Activated naive CD4-positive, alpha-beta T cell treated with anti-CD3 and anti-CD28 coated beads, Interleukin-2, amount 50 U/mL, for 24 hours (primary cell): ENCODE data around the gene MGAT1.
A peak's percentile ranks its signal among the peaks of the same experiment; 100 is the strongest.
"Not testable (repeated sequence)": the region's sequence is repeated elsewhere in the genome, so short reads cannot be mapped to it uniquely, and the experiment has no call there.

Experiments
- H3K27ac Mint-ChIP-seq: one replicate; pipeline ENCODE4 v1.8.0; 2021; ENCODE audit warnings: mild to moderate bottlenecking, mixed read lengths
- H3K27me3 Mint-ChIP-seq: one replicate; pipeline ENCODE4 v1.8.0; 2021; ENCODE audit warnings: mixed read lengths
- H3K36me3 Mint-ChIP-seq: one replicate; pipeline ENCODE4 v1.8.0; 2021; ENCODE audit warnings: mixed read lengths
- H3K4me1 Mint-ChIP-seq: one replicate; pipeline ENCODE4 v1.8.0; 2021; ENCODE audit warnings: mixed read lengths
- H3K4me3 Mint-ChIP-seq: one replicate; pipeline ENCODE4 v1.8.0; 2021; ENCODE audit warnings: mild to moderate bottlenecking, mixed read lengths
- H3K9me3 Mint-ChIP-seq: one replicate; pipeline ENCODE4 v1.8.0; 2021; ENCODE audit warnings: mixed read lengths

The MGAT1 gene

DNA sequence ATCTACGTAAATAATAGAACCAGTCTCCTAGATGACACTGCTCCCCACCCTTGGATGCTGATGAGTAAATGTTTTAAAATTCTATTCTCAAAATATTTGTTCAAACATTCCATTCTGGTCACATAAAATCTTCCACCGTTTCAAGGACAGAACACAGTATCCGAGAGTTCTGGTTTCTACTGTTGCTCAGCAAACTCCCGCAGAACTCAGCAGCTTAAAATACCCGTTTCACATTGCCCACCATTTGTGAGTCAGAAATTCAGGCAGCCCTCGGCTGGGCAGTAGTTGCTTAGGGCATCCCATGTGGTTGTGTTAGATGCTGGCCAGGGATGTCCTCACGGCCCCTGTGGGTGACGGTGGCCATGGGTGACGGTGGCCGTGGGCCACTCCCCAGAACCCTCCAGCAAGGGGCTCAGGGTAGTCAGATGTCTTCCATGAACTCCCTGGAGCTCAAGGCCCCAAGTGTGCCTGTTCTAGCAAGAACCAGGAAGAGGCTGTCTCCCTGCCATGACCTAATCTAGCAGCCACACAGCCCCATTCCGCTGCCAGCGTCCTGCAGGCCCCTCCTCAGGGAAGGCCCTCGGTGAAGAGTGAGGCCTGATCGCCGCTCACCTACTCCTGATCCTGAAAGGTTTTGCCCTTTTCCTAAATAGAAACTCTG, 17.4 kb downstream of the MGAT1 start:
- Mint-ChIP-seq H3K36me3 (peaks cover under 1% of the 10 kb centered on the region), H3K4me3 (no peak overlapping the region), H3K27ac (no peak overlapping the region), H3K27me3 (no peaks in the 10 kb centered on the region), H3K9me3 (no peaks in the 10 kb centered on the region), H3K4me1 (peaks cover 32% of the 10 kb centered on the region)

- H3K27ac Mint-ChIP-seq: no peak overlapping the region
- H3K9me3 Mint-ChIP-seq: no peaks in the 10 kb centered on the region
- no peak overlapping the region for H3K4me3 Mint-ChIP-seq
- H3K4me1 Mint-ChIP-seq: peaks cover 31% of the 10 kb centered on the region
- H3K36me3 Mint-ChIP-seq: no peaks in the 10 kb centered on the region
- no peaks in the 10 kb centered on the region for H3K27me3 Mint-ChIP-seq
These were observed 18.0 kb downstream of the MGAT1 start for GRCh38 chr5:180784497-180785097.

DNA sequence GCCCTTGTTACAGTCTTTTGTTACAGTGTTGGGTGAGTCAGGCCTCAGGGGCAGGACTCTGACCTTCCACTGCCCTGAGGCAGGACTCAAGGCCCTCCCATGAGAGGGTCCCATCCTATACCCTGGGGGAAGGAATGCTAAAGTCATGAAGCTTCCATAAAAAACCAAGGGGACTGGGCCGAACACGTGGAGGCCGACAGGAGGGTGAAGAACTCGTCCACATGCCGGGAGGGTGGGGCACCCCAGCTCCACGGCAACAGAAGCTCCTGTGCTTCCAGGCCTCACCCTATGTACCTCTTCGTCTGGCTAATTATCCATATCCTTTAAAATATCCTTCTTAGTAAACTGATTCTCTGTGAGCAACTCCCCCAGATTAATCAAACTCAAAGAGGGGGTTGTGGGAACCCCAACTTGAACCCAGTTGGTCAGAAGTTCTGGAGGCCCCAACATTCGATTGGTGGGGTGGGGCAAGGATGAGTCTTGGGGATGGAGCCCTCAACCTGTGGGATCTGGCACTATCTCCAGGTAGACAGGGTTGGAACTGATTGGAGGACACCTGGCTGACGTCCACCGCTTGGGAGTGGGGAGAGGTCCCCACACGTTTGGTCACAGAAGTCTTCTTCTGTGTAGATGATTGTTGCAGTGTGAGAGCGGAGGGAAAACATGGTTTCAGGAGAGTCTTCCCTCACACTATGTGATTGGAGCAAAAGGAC, 19.1 kb downstream of the MGAT1 start:
- H3K27ac Mint-ChIP-seq: peak overlapping the region; percentile 24
- H3K27me3 Mint-ChIP-seq: no peaks in the 10 kb centered on the region
- no peaks in the 10 kb centered on the region for H3K36me3 Mint-ChIP-seq
- H3K4me1 Mint-ChIP-seq: peaks cover 31% of the 10 kb centered on the region
- no peak overlapping the region for H3K4me3 Mint-ChIP-seq
- no peaks in the 10 kb centered on the region for H3K9me3 Mint-ChIP-seq

DNA sequence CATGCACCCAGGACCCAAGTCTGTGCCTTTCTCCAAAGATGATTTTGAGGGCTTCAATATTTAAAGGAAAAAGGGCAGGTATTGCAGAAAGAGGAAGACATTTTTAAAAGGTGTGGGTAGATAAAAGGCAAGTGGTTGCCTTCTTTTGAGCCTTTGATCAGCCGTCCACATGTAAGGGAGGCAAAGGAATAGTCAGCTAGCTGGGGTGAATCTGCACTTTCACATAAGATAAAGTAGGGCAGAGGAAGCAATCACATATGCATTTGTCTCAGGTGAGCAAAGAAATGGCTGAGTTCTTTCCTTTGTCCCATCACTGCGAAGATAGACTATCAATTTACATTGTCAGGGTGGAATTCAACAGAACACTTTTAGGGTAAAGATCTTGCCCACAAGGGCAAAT, 19.9 kb downstream of the MGAT1 start:
- H3K27ac Mint-ChIP-seq: no peak overlapping the region
- no peaks in the 10 kb centered on the region for H3K9me3 Mint-ChIP-seq
- peaks cover 28% of the 10 kb centered on the region for H3K4me1 Mint-ChIP-seq
- no peaks in the 10 kb centered on the region for H3K36me3 Mint-ChIP-seq
- no peak overlapping the region for H3K4me3 Mint-ChIP-seq
- H3K27me3 Mint-ChIP-seq: no peaks in the 10 kb centered on the region

DNA sequence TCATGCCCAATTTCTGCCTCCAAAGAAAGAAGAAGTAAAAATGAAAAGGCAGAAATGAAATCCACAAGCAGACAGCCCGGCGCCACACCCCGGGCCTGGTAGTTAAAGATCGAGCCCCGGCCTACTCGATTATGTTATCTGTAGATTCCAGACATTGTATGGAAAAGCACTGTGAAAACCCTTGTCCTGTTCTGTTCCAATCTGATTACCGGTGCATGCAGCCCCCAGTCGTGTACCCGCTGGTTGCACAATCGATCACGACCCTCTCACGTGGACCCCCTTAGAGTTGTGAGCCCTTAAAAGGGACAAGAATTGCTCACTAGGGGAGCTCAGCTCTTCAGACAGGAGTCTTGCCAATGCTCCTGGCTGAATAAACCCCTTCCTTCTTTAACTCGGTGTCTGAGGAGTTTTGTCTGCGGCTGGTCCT, 20.7 kb downstream of the MGAT1 start:
- not testable (repeated sequence) for H3K4me3 Mint-ChIP-seq, H3K36me3 Mint-ChIP-seq, H3K9me3 Mint-ChIP-seq, H3K27me3 Mint-ChIP-seq, H3K27ac Mint-ChIP-seq
- H3K4me1 Mint-ChIP-seq: peaks cover 26% of the 10 kb centered on the region

GRCh38 chr5:180779985-180780610, 22.5 kb downstream of the MGAT1 start:
- Mint-ChIP-seq H3K4me3 (no peak overlapping the region), H3K27ac (no peak overlapping the region), H3K4me1 (peaks cover 11% of the 10 kb centered on the region), H3K36me3 (no peaks in the 10 kb centered on the region), H3K9me3 (no peaks in the 10 kb centered on the region), H3K27me3 (peaks cover 3% of the 10 kb centered on the region)

GRCh38 chr5:180777475-180777874, 25.1 kb downstream of the MGAT1 start:
- peaks cover 4% of the 10 kb centered on the region for H3K27me3 Mint-ChIP-seq
- H3K4me1 Mint-ChIP-seq: peaks cover 2% of the 10 kb centered on the region
- no peak overlapping the region for H3K4me3 Mint-ChIP-seq
- no peak overlapping the region for H3K27ac Mint-ChIP-seq
- no peaks in the 10 kb centered on the region for H3K9me3 Mint-ChIP-seq
- H3K36me3 Mint-ChIP-seq: peaks cover 2% of the 10 kb centered on the region

GRCh38 chr5:180776376-180776775, 26.2 kb downstream of the MGAT1 start:
- H3K4me1 Mint-ChIP-seq: no peaks in the 10 kb centered on the region
- peaks cover 5% of the 10 kb centered on the region for H3K9me3 Mint-ChIP-seq
- no peak overlapping the region for H3K4me3 Mint-ChIP-seq
- H3K27me3 Mint-ChIP-seq: peaks cover 4% of the 10 kb centered on the region
- H3K27ac Mint-ChIP-seq: no peak overlapping the region
- peaks cover 2% of the 10 kb centered on the region for H3K36me3 Mint-ChIP-seq

DNA sequence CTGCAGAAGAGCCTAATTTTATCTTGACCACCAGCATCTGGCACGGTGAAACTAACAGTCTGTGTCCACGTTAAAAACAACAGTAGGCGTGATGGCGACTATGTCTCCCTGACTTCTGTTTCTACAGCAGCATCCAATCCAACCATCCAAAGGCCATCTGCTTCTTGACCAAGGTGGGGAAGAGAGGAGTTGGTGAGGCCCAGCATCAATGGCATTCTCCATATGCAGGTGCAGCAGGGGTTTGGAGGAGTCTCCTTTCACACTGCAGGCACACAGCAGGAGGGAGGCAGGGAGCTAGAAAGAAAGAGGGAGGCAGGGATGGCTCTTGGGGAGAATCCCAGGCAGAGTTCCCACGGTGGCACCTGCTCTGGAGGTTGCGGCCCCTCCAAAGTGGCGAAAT, 27.0 kb downstream of the MGAT1 start:
- peaks cover 2% of the 10 kb centered on the region for H3K36me3 Mint-ChIP-seq
- H3K4me3 Mint-ChIP-seq: no peak overlapping the region
- no peaks in the 10 kb centered on the region for H3K4me1 Mint-ChIP-seq
- no peak overlapping the region for H3K27ac Mint-ChIP-seq
- peaks cover 4% of the 10 kb centered on the region for H3K27me3 Mint-ChIP-seq
- peaks cover 5% of the 10 kb centered on the region for H3K9me3 Mint-ChIP-seq

DNA sequence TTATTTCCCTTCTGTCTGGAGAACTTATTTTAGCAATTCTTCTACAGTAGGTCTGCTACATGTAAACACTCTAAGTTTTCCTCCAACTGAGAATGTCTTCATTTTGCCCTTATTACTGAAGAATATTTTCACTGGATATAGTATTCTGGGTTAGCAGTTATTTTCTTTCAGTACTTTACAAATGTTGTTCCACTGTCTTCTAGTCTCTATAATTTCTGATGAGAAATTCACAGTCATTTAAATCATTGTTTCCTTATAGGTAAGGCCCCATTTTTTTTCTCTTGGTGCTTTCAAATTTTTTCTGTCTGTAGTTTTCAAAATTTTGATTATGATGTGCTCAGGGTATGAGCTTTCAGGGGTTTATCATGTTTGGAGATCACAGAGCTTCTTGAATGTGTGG, 30.8 kb downstream of the MGAT1 start:
- Mint-ChIP-seq H3K27me3 (peaks cover 4% of the 10 kb centered on the region), H3K9me3 (peaks cover 5% of the 10 kb centered on the region), H3K36me3 (peaks cover 2% of the 10 kb centered on the region)

DNA sequence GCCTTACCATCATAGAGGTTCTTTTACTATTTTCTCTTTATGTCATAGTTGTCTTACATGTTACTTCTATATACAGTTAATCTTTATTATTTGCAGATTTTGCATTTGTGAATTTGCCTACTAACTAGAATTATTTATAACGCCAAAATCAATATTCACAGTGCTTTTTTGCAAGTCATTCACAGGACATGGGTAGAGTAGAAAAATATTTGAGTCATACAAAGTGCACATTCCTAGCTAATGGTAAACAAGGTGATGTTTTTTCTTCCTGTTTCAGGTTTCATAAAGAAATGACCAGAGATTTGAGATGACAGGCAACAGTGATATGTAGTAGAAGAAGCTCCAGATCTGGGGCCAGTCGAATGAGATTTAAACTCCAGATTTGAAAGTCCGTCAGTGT, 32.8 kb downstream of the MGAT1 start:
- peaks cover 2% of the 10 kb centered on the region for H3K36me3 Mint-ChIP-seq
- H3K27me3 Mint-ChIP-seq: peaks cover 5% of the 10 kb centered on the region

More for the DNA sequence above, 30.8 kb downstream of the MGAT1 start:
- Mint-ChIP-seq H3K4me1 (no peaks in the 10 kb centered on the region), H3K27ac (no peak overlapping the region), H3K4me3 (no peak overlapping the region)

DNA sequence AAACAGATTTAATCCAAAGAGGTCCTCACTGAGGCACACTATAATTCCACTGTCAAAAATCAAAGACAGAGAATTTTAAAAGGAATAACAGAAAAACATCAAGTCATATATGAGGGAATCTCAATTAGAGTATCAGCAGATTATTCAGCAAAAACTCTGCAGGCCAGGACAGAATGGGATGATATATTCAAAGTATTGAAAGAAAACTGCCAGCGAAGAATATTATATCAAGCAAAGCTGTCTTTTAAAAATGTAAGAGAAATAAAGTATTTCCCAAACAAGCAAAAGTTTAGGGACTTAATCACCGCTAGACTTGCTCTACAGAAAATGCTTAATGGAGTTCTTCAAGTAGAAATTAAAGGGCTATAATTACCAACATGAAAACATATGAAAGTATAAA, 47.0 kb downstream of the MGAT1 start:
- Mint-ChIP-seq H3K27ac (no peak overlapping the region), H3K4me3 (no peak overlapping the region), H3K9me3 (peaks cover 19% of the 10 kb centered on the region), H3K36me3 (no peaks in the 10 kb centered on the region), H3K4me1 (no peaks in the 10 kb centered on the region), H3K27me3 (no peaks in the 10 kb centered on the region)

More for the DNA sequence above, 32.8 kb downstream of the MGAT1 start:
- no peak overlapping the region for H3K27ac Mint-ChIP-seq
- H3K9me3 Mint-ChIP-seq: peaks cover 5% of the 10 kb centered on the region
- H3K4me1 Mint-ChIP-seq: no peaks in the 10 kb centered on the region
- no peak overlapping the region for H3K4me3 Mint-ChIP-seq

DNA sequence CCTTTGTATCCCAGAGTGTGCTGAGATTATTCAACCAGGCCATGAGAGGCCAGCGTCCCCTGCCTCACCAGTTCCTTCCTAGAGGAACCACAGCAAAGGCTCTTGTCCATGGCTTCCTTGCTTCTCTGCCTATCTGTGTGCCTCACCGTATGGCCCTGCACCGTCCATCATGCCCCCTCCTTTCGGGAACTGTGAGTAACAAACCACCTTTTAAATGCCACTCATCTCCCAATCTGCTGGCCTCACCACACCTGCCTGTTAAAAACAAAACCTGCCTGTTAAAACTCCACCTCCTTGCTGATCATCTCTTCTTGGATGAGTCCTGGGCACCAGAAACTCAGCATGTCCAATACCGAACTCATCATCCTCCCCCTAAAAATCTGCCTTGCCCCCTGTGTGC, 58.4 kb downstream of the MGAT1 start:
- Mint-ChIP-seq H3K4me3 (no peak overlapping the region), H3K27ac (no peak overlapping the region), H3K36me3 (no peaks in the 10 kb centered on the region), H3K4me1 (no peaks in the 10 kb centered on the region), H3K27me3 (peaks cover 8% of the 10 kb centered on the region), H3K9me3 (no peaks in the 10 kb centered on the region)

DNA sequence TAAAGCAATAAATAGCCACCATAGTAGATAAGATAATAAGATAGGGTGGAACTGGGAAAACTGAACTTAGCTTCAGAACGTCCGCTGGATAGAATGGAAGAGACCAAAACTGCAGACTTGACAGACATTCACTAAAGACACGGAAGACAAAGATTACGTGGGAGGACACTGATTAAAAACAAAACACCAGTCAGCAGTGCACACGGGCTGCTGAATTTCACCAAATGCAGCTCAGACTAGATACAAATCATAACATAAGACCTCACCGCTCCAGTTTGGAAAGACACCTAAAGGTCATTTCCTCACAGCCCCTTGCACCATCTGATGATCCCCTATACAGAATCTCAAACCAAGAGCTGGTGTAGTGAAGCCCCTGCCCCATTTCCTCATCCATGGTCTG, 59.9 kb downstream of the MGAT1 start:
- Mint-ChIP-seq H3K4me1 (no peaks in the 10 kb centered on the region), H3K4me3 (no peak overlapping the region)

DNA sequence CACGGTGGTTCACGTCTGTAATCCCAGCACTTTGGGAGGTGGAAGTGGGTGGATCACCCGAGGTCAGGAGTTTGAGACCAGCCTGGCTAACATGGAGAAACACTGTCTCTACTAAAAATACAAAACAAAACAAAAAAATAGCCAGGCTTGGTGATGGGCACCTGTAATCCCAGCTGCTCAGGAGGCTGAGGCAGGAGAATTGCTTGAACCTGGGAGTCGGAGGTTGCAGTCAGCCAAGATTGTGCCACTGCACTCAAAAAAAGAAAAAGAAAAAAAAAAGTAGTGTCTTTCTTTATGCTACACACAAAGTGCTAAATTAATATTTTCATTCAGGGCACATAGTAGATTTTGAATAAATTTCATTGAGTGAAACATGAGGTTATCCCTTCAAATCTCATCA, 61.7 kb downstream of the MGAT1 start:
- not testable (repeated sequence) for H3K4me1 Mint-ChIP-seq, H3K27ac Mint-ChIP-seq, H3K4me3 Mint-ChIP-seq, H3K9me3 Mint-ChIP-seq, H3K36me3 Mint-ChIP-seq
- peaks cover 17% of the 10 kb centered on the region for H3K27me3 Mint-ChIP-seq

More for the DNA sequence above, 59.9 kb downstream of the MGAT1 start:
- Mint-ChIP-seq H3K36me3 (no peaks in the 10 kb centered on the region), H3K27ac (no peak overlapping the region), H3K9me3 (no peaks in the 10 kb centered on the region), H3K27me3 (peaks cover 17% of the 10 kb centered on the region)

- Mint-ChIP-seq H3K36me3 (no peaks in the 10 kb centered on the region), H3K4me1 (no peaks in the 10 kb centered on the region), H3K27ac (no peak within 1 kb of the TSS), H3K27me3 (peaks cover 17% of the 10 kb centered on the region), H3K4me3 (no peak within 1 kb of the TSS), H3K9me3 (no peaks in the 10 kb centered on the region)
These were observed 62.6 kb downstream of the MGAT1 start, which contains the start of gene OR2Y1 for GRCh38 chr5:180739958-180740357. Gene OR2Y1, minus strand, starts transcription at chr5:180740058. Its CDS starts 0 bp downstream, at chr5:180740058.
